Stimulated activated CD4-positive, alpha-beta T cell treated with anti-CD3 and anti-CD28 coated beads, Interleukin-12 subunit alpha, Interleukin-12 subunit beta, amount 100 ng/mL, for 24 hours (primary cell): ENCODE measurements around the gene UQCRC1.

Experiments
- DNase-seq, 2 experiments: peaks; one replicate each; pipeline ENCODE4 v3.0.0-alpha.2; 2020; ENCODE audit warnings: low read depth in 2 of 2

The UQCRC1 gene

GRCh38 chr3:48633743-48634142, 24.3 kb upstream of the UQCRC1 start:
- DNase-seq: no peak

DNA sequence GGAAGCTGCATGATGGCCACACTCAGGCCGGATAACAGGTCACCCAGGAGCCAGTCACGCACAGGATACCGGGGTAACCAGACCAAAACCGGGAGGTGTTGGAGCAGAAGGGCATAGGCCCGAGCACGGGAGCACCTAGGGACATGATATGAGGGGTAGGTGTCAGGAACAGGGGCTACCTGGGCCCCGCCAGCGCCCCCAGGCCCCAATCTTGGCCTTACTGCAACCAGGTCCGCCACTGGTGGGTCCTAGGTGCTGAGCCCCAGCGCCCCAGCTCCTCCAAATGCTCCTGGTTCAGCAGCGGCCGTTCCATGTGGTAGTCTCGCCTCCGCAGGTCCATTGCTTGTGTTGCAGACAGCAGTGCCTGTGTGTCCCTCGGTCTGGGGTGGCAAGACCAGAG, 23.8 kb upstream of the UQCRC1 start:
- DNase-seq: no peak

DNA sequence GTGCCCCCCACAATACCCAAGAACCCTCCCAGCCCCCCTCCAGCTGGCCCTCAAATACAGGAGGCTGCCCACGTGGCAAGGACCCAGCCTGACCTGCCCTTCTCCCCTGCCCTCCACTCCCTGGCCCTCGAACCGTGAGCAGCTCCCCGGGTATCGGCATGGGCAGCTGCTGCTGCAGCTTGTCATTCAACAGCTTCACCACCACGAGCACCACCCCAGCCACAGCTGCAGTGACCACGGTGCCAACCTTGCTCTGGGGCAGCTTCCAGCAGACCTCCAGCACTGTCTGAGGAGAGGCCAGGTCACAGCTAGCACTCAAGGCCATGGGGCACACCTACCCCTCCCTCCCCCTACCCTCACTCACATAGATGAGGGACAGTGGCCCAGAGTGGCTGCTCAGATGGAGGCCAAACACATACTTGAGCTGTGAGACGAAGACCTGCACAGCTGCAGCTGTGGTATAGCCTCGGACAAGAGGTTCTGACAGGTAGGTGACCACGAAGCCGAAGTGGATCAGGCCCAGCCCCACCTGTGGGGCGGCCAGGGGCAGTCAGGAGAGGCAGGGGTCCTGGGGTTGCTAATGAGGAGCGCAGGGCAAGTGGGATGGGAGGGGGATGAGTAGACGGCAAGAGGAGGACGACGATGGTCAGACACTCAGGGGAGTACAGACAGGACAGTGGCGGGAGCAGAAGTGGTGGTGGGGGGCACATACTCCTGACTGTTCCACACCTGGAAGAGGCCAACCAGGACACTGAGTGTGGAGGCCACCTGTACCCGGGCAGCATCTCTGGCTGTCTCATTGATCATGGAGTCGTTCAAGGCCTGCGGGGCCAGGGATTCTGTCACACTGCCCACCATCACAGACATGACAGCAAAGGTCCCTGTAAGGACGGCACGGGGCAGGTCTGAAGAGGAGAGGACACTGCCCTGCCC, 22.3 kb upstream of the UQCRC1 start:
- no peak for DNase-seq

- DNase-seq: no peak
Observed at GRCh38 chr3:48630833-48631232, 21.4 kb upstream of the UQCRC1 start.

GRCh38 chr3:48630407-48630806, 21.0 kb upstream of the UQCRC1 start:
- no peak for DNase-seq

DNA sequence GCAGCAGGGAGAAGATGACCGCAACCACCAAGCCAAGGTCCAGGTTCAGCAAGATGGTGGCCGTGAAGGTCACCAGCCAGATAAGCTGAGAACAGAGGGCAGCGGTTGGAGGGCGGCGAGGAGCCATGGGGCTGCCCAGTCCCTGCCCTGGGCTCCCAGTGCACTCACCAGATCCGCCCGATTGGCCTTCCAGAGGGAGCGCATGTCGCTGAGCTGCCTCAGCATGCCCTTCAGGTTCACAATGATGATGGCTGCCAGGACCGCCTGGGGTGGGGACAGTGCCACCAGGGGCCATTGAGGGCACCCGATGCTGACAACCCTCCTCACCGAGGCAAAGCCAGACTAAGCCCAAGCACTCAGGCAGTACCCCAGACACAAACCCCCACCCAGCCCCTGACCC, 20.4 kb upstream of the UQCRC1 start:
- DNase-seq: no peak

GRCh38 chr3:48628277-48629017, 19.0 kb upstream of the UQCRC1 start:
- no peak for DNase-seq

DNA sequence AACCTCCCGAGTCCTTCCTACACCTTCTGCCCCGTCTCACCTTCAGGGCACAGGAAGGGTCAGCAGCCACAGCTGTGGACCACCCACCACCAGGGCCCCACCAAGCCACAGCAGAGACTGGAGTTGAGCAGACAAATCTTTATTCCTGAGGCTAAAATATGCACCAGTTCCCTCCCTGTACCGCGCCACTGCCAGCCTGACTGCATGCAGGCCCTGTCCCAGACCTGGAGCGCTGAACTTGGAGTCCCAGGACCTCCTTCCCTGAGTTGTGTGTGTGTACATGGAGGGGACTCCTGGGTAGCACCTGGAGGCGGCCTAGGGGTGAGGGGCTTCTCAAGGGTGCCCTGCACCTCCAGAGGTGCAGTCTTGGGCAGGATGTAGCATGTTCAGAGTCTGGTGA, 16.2 kb upstream of the UQCRC1 start:
- no peak for DNase-seq

DNA sequence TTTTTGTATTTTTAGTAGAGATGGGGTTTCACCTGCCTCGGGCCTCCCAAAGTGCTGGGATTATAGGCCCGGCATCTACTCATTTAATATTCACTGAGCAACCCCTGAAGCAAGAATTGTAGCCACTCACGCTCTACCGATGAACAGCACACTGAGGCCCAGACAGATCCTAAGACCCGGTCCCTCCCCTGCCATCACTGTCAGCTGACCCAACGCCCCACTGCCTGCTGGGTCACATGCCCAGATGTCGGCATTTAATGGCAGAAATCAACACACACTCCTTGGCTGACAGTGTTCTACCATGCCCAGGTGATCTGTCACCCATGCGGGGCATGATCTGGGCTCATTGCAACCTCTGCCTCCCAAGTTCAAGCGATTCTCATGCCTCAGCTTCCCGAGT, 15.3 kb upstream of the UQCRC1 start:
- DNase-seq: no peak

GRCh38 chr3:48623851-48624547, 14.6 kb upstream of the UQCRC1 start:
- DNase-seq: no peak

- no peak for DNase-seq
Observed at GRCh38 chr3:48621461-48621869, 12.0 kb upstream of the UQCRC1 start, which contains the start of gene TMEM89. Gene TMEM89 (minus strand): TSS chr3:48621769. CDS start chr3:48621756, 13 bp downstream.

- no peak for DNase-seq
Observed at GRCh38 chr3:48619541-48620524, 10.4 kb upstream of the UQCRC1 start.

- DNase-seq: no peak
Observed at GRCh38 chr3:48617559-48617958, 8.1 kb upstream of the UQCRC1 start.

GRCh38 chr3:48614044-48614443, 4.6 kb upstream of the UQCRC1 start:
- no peak for DNase-seq

DNA sequence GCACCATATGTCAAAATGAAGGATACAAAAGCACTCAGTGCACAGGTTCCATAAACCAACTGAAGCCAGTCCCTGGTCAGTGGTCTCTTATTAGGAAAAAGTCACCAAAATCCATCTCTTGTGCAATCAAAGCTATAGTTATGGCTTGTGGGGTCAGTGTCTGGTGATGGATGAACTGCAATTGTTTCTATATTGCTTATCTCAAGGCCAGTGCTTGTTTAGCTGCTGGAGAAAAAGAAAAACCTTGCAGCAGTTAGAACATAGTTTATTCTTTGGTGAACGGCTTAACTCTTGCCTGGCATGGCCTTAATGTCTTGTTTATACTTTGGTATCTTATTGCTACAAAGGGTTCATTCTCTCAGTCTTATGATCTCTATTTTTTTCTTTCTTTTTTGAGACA, 2.9 kb upstream of the UQCRC1 start:
- DNase-seq: no peak

- DNase-seq: peak in 1 of 2 experiments; percentile 25
Observed at GRCh38 chr3:48607519-48607918, 1.9 kb downstream of the UQCRC1 start.

- no peak for DNase-seq
Observed at GRCh38 chr3:48601622-48601994, 7.8 kb downstream of the UQCRC1 start.

DNA sequence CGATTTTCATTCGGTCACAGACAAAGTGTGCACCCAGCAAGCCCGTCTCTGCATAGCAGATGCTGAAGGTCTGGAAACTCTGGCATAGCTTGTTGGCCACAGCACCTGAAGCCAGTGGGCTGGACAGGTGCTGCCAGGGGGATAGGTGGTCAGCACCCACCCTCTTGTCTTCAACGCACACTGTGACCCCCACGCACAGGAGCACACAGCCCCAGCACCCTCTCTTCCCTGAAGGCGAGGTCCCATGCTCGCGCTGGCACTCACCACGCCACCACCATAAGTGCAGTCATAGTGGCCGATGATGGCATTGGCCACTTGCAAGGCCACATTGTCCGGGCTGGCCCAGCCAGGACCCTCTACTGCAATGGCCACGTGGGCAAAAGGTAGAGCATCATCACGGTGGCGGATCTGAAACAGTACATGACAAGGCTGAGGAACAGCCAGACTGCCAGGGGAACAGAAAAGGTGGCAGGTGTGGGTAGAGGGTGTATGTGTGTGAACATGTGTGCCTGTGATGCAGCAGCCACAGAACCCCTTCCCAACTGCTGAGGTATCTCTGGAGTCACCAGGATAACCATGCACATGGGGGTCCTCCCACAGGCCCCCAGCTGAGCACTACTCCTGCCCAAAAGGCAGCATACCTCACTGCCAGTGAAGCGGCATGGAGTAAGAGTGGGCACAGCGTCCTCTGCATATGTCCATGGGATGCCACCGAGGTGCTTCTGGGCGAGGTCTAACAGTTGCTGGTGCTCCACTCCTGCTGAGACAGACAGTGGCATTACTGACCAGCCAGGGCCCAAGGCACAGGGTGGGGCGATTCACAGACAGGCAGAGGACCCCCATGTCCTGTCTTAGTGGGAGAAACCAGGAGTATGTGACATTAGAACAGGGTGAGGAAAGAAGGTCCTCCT, 8.5 kb downstream of the UQCRC1 start:
- DNase-seq: no peak

- DNase-seq: no peak
Observed at GRCh38 chr3:48599509-48600285, 9.7 kb downstream of the UQCRC1 start.
